Endometrial microvascular endothelial cells (primary cell): ENCODE results near the gene LEPR. TPM values are rescaled to one million over a fixed set of nuclear protein-coding genes. Genes with fewer than 3 reads are reported as not detected.

Source experiments
- in situ Hi-C: cut with HindIII; loops from 2 replicates; pipeline ENCODE4 v1.10.0; 2017; ENCODE audit warnings: low sequenced_read_pairs, low pct_unique_long_range_greater_than_20kb; ENCODE audit errors: inconsistent ontology term
- total RNA-seq: library from RNA; depleted of rRNA; stranded (reverse); fragments of >200 nt; gene quantifications from one replicate; pipeline ENCODE4 v1.2.3, GENCODE V29; 2015; ENCODE audit errors: inconsistent ontology term

LEPR gene
- total RNA-seq, 1 donor from 2014 or later: 26.4 TPM

DNA sequence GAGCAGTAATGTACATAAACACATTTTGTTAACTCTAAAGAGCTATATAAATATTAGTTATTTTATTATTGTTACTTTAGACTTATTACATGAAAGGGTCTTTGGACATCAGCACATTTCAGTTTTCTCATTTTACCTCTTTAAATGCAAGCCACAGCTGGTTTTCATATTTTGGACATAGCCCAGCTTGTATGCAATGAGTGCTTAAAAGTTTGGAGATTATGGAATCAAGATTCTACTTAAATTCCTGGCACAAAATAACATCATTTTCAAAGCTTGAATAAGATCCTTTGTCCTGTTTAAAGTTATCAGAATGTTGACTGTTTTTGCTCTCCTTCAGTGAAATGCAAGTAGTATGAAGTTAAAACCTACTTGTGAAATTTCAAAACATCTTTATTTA lies 15.5 kb upstream of the LEPR start:
- in situ Hi-C loops: no loop called here

DNA sequence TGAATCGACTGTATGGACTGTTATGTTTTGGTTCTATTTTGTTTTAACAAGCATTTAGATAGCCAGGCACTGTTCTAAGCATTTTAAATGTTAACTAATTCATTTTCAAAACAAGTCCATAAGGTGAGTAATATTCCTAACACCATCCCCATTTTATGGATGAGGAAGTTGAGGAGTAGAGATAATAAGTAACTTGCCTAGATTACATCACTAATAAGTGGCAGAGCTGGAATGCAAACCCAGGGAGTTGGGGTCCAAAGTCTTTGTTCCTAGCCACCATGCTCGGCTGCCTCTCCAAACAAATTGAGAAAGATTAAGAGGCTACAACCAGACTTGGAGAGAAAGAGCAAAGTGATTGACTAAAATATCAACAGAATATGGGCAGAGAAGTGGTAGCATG lies 12.6 kb upstream of the LEPR start:
- in situ Hi-C loops: no loop called here

DNA sequence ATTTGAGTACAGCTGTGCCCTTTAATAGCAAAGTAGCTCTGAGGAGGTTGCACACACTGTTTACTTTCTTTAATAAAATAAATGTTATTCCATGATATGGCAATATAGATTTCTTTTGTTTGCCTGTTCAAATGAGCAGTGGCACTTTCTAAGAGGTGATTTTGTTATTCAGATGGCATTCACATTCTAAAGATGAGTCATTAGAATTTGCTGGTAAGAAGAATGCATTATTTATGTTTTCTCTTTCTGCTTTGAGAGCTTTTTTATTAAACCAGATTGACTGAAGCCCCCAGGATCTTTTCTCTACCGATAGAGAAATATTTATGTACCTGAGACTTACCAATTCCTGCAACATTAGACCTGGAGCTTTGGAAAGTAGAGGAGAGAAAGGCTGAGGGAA lies 11.2 kb upstream of the LEPR start:
- in situ Hi-C loops: no loop called here

DNA sequence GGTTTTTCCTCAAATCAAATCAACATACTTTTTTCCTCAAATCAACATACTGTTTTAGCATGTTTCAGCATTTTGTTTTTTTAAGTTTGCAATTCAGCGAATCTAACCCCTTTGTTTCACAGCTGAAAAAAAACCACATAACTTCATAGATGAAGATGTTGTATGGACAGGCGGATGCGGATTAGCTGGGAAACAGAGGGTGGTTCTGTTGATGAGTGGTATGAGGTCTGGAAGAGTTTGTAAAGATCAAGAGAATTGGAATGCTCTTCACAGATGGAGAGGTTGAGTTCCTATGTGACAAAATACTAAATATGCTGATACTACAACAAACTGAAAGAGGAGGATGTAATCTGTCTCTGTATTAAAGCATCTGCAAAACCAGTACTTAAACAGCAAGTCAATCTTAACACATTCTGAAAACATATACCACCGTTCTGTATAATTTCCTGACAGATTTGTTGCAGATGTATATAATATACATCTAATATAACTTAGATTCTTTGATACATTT lies 10.6 kb upstream of the LEPR start:
- in situ Hi-C loops: no loop called here

DNA sequence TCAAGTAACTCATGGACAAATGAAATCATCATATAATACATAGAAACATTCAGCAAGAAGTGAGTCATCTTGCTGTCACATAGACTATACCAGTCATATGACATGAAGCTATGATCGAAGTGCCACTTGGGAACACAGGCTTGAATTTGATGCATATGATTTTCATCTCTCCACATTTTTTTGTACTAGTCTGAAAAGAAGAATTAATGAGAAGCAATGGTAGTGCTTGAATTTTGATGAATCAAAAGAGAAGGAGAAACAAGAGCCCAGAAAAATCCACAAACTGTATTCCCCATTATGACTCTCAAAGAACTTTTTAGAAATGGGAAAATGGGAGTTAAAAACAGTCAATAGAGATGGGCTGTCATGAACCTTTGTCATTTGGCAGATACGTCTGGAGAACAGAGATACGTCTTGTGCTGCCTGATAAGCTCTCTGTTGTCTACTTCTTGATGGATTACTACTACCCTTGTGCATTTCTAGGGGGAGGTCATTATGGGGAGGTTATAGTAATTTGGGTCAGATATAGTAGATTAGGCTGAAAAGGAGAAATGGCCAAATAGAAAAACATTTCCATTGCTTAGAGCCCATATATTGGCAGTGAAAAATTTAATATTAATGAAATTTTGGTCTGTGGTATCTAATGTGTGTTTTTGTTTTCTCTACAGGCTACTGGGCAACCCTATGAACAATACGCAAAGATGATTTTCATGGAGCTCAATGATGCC lies 8.0 kb upstream of the LEPR start:
- in situ Hi-C loops: no loop called here

DNA sequence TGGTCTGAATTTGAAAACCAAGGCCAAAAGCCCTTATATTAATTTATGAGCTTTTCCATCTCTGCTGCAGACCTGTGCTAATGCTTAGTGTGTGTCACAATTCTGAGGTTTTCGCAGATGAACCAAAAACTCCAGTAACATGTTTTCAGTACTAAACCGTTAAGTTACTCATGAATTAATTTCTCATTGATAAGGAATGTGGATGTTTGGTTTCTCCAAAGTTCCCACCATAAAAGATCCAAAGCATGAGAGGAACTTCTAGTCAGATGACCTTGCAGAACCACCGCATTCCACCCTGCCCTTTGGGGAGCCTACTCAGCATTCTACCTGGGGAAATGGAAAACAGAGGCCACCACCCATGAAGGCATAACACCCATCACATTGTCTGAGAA lies 7.5 kb upstream of the LEPR start:
- in situ Hi-C loops: no loop called here

DNA sequence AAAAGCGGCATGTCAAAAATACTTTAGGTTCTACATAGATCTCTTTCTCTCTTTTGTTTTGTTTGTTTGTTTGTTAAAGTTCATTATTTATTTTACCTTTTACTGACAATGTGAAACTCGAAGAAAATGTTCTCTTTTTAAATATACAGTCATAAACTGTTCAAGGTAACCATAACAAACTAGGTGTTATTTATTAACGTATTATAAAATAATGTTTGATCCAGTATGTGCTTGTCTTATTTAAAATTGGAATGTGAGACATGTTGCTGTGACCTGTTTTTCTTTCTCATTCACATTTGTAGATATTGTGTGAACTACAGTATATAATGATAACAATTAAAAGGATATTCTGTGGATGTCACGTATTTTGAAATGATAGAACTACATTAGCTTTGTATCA lies 5.9 kb upstream of the LEPR start:
- in situ Hi-C loops: no loop called here

DNA sequence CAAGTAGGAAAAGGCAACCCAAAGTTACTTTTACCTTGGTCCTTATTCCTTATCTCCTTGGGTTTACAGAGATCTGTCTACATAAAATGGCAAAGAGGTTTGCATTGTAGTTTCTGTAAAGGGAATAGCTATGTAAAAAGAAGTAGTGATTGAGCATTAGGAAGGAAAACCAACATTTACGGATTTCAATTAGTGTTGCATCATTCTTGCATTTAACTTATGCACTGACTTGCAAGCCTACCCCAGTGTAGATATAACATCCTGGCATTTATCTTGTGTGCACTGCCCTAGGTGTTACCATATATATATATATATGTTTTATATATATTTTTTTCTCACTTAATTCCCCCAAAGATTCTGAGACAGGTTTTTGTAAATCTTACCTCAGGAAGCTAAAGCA lies 3.7 kb upstream of the LEPR start:
- in situ Hi-C loops: no loop called here

DNA sequence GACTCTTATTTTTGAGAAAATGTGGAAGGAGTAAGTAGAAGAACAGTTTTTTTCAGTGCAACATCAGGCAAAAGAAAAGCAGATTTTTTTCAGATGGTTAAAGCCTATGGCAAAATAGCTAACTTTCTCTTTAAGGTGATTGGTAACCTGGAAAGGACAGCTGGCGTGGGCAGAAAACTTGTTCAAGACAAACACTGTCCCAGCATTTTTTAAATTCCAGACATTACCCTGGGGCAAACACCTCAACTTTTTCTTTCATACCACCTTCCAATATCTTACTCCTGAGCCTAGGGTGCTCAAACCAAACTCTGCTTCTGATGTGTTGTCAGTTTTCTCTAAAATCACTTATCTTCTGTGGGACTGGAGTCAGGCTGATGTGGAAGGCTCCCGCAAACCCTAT lies 2.7 kb upstream of the LEPR start:
- in situ Hi-C loops: no loop called here

DNA sequence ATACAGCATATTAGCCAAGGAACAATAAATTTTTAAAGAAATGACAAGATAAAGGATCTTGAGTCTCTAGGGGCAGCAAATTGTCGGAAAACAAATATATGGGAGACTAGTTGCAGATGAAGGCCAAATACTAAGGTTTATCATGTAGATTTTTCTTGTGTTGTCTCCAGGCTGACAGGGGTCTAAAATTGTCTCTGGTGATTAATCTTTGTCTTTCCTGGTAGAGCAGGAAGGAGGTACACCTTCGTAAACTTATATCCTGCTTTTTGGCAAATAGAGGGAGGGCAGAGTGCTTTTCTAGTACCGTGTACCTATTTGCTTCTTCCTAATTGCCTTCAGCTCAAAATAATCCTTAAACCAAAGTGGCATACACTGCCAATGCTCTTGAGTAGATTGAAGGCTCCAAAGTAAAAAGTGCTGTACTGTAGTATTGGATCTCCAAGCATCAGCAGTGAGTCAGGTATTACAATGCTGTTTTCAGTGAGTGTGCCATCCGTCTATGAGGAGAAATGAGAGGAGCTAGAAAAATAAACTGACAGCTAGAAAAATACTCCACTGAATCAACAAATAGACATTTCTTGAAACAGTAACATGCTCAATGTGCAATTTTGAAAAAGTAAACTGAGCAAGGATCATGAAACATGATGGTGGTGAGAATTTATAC lies 1.8 kb upstream of the LEPR start:
- in situ Hi-C loops: no loop called here

DNA sequence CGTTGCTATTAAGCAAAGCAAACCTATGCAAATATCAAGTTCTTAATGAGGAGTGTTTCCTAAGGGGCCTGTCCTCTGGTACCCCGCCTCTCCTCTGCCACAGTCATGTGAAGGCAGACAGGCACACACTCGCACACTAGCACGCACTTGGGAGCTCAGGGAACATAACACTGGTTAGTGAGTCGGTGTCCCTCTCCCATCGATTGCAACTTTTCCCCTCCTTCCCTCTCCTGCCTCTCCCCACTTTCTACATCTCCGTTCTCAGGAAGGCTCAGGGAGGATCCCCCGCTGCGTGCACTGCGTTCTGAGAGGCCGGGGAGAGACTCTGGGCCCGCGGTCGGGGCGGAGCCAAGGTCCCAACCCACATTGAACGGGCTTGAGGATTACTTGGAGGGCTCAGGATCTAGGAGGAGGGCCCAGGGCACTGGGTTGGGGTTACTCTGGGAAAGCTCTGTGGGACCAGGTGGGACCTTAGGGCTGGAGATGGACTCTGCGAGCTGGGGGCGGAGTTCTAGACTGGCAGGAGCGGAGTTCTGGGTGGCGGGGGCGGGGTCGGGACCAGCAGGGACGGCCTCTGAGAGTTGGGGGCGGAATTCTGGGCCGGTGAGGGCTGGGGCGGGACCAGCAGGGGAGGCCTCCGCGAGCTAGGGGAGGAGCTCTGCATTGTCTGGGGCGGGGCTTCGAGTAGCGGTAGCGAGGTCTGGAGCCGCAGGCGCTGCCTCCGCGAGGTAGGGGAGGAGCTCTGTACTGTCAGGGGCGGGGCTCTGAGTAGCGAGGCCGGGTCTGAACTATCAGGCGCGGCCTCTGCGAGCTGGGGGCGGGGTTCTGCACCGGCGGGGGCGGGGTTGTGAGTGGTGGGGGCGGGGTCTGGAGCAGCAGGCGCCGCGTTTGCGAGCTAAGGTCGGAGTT lies 533 bp upstream of the LEPR start:
- in situ Hi-C loops: no loop called here

DNA sequence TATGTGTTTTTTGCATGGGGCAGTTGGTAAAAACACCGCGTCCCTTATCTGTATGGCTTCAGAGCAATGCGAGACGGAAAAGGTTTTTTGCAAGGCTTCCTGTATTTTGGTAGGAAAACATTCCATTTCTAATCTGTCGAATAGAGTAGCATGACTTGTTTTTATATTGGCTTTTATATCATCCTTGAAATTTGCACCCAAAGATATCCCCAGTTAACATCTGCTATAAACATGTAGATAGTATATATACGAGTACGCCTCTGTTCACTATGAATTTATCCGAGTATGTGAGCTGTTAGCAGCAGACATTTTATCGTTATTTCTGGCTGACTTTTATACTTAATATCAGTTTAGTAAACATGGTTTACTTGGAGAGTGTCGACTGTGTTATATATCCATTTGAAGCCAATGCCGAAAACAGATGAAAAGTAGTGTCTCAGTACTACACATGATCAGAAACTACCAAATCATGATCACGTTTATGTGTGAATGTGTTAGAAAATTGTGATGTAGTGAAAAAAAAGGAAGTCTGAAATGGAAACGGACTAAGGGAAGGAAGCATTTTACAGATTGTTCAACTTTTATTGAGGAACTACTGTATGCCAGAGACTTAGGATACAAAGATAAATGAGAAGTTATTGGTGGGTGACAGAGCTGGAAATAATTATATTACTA lies 1.0 kb downstream of the LEPR start:
- in situ Hi-C loops: no loop called here

DNA sequence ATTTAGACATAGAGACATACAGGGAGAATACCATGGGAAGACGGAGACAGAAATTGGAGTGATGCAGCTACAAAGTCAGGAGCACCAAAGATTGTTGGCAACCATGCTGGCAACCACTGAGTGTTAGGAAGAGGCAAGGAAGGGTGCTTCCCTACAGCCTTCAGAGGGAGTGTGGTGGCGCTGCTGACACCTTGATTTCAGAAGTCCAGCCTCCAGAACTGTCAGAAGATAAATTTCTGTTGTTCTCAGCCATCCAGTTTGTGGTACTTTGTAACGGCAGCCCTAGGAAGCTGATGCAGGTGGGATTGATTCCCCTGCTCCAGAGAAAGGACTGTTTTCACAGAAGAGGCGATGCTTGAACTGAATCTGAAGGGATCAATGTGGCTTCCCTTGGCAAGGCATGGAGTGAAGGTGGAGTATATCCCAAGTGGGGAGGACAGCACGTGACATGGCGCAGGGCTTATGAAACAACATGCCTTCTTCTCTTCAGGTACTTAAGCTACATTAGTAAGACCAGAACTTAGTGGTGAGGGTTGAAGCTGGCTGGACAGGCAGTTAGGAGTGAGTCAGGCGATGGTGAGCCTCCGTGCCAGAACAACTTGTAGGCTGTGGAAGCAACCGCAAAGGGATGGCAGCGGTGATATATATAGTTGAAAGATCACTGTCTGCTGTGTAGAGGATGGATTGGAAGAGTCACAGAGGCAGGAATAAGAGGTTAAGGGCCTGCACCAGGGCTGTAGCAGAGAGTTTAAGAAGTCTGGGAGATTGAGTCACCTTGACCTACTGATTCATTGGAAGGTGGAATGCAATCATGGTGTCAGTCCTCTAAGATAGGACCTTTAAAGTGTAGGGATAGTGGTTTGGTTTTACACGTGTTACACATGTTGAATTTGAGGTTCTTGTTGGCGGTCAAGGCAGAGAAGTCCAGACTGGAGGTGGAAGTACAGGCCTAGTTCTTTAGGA lies 2.1 kb downstream of the LEPR start:
- in situ Hi-C loops: no loop called here

DNA sequence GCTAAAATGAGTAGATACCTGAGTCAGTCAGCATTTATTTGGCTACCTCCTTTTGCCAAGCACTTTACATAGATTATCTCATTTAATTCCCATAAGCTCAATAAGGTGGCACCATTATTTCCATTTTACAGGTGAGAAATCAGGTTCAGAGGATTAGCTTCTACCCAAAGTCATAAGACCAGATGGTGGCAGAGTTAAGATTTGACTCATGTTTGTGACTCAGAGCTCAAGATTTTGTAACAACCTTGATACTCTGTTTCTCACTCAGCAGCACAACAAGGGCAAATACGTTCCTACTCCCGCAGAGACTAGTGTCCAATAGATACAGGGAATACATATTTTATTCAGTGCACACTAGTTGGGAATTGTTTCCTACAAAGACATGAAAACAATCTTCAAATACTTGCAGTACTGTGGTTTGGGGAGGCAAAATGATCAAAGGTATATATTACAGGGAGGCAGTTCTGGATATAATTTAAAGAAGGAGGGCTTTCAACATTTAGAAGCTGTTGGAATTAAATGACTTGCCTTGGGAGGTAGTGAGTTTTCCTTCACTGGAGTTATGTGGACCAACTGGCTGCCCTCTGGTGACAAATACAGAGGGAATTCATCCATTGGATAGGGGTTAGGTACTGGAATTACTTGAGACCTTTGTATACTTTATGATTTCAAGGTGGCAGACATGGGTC lies 3.6 kb downstream of the LEPR start:
- in situ Hi-C loops: no loop called here

DNA sequence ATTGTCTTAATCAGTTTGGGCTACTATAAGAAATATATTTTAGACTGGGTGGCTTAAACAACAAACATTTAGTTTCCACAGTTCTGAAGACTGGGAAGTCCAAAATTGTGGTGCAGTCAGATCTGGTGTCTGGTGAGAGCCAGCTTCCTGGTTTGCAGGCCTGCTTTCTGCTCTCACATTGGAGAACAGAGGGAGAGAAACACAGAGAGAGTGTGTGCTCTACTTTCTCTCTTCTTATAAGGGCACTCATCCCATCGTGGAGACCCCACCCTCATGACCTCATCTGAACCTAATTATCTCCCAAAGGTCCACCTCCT lies 4.1 kb downstream of the LEPR start:
- in situ Hi-C loops: no loop called here

DNA sequence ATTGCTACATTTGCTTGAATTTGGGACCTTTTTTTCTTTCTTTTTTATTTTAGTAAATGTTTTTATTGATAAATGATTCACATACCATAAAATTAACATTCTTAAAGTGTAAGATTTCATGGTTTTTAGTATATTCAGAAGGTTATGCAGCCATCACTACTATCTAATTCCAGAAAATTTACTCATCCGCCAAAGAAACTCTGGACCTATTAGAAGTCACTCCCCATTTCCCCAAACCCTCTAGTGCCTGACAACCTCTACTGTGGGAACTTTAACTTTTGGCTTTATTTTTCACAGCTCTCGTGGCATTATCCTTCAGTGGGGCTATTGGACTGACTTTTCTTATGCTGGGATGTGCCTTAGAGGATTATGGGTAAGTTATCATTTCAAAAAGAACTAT lies 4.5 kb downstream of the LEPR start:
- in situ Hi-C loops: no loop called here

DNA sequence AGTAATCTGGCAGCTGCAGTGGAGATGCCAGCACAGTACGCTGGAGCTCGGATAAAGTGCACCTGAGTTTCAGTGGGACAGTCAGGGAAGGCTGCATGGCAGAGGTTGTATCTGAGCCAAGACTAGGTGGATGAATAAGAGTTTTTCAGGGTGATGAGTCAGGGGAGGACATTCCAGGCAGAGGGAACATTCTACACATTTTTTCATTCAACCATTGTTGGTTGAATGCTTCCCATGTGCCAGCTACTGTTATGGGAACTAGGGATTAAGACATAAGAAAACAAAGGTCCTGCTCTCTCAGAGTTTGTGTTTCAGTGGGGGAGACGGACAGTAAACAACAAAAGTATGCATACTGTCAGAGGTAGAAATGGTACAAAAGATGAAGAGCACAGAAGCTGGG lies 5.2 kb downstream of the LEPR start:
- in situ Hi-C loops: no loop called here

DNA sequence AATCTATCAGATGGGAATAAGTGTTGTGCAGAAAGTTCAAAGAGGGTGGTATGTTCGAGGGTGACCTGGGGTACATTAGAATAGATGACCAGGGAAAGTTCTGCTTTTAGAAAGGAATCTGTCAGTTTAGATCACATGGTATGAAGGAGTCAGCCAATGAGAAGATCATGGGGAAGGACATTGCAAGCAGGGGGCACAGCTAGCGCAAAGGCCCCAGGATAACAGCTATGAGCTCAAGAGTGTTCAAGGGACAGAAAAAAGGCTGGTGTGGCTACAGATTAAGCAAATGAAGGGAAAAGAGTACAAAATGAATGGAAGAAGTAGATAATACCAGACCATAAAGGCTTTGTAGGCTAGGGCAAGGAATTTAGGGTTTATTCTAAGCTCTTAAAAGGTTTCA lies 8.6 kb downstream of the LEPR start:
- in situ Hi-C loops: no loop called here
